ENCODE data around the gene RTKN2.

DNA sequence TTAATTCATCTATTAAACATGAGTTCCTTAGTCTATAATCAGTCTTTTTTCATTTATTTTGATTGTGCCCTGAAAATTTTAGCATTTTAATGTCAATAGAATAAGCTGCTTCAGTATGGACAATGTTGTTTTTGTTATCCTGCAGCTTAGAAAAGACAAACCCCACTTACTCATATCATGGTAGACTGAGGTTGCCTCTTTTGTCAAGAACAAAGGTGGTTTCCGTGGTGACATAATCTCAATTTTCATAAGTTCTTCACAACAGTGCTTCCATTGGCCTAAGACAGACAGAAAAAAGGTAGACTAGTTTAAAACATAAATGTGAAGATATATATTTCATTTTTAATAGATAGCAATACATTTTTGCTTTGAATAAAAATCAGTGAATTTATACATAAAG, 69.1 kb downstream of the RTKN2 start:
- TF ChIP-seq POLR2AphosphoS5 (IDR thresholded peaks at IDR 0.05; ENCODE audit: low read depth, low read length) (no peak), TAF1 (IDR thresholded peaks at IDR 0.05; ENCODE audit: borderline replicate concordance, insufficient read depth, low read length) (no peak)
- TF ChIP-seq, protein P1, sequence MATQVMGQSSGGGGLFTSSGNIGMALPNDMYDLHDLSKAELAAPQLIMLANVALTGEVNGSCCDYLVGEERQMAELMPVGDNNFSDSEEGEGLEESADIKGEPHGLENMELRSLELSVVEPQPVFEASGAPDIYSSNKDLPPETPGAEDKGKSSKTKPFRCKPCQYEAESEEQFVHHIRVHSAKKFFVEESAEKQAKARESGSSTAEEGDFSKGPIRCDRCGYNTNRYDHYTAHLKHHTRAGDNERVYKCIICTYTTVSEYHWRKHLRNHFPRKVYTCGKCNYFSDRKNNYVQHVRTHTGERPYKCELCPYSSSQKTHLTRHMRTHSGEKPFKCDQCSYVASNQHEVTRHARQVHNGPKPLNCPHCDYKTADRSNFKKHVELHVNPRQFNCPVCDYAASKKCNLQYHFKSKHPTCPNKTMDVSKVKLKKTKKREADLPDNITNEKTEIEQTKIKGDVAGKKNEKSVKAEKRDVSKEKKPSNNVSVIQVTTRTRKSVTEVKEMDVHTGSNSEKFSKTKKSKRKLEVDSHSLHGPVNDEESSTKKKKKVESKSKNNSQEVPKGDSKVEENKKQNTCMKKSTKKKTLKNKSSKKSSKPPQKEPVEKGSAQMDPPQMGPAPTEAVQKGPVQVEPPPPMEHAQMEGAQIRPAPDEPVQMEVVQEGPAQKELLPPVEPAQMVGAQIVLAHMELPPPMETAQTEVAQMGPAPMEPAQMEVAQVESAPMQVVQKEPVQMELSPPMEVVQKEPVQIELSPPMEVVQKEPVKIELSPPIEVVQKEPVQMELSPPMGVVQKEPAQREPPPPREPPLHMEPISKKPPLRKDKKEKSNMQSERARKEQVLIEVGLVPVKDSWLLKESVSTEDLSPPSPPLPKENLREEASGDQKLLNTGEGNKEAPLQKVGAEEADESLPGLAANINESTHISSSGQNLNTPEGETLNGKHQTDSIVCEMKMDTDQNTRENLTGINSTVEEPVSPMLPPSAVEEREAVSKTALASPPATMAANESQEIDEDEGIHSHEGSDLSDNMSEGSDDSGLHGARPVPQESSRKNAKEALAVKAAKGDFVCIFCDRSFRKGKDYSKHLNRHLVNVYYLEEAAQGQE (IDR thresholded peaks at IDR 0.05; ENCODE audit: insufficient read depth in 1 of 2, low read depth in 2 of 2, low read length in 2 of 2) = no peak

Data from PFSK-1 (cell line).